HepG2 (cell line): ENCODE results near the gene CALML4. TPM values are rescaled to one million over a fixed set of nuclear protein-coding genes. Genes with fewer than 3 reads are reported as not detected.

ENCODE experiments used
- BRCA1 ChIP-seq: sonication (generic); formaldehyde crosslinking; IDR thresholded peaks from 2 replicates; pipeline ENCODE4 v1.4.0; 2020; ENCODE audit warnings: missing genetic modification reagents
- BRF2 ChIP-seq: sonication (generic); formaldehyde crosslinking; IDR thresholded peaks from 2 replicates; pipeline ENCODE4 v1.8.1; 2022; ENCODE audit warnings: mild to moderate bottlenecking, missing genetic modification reagents
- DDIT3 ChIP-seq: sonication (generic); formaldehyde crosslinking; IDR thresholded peaks from 2 replicates; pipeline ENCODE4 v1.4.0; 2020; ENCODE audit warnings: mild to moderate bottlenecking, missing genetic modification reagents
- GTF2F1 ChIP-seq: fragments of 150-350 bp; IDR thresholded peaks from 2 replicates; pipeline ENCODE4 v1.6.1; 2014; ENCODE audit warnings: low read length
- HMG20B ChIP-seq: conservative IDR thresholded peaks from 2 replicates; pipeline ENCODE4 v1.6.1; 2016; ENCODE audit warnings: missing genetic modification reagents, missing compliant biosample characterization
- JUND ChIP-seq: sonication (generic); formaldehyde crosslinking; IDR thresholded peaks from 2 replicates; pipeline ENCODE4 v1.8.0; 2022; ENCODE audit warnings: mild to moderate bottlenecking, missing genetic modification reagents
- NFYB ChIP-seq: sonication (generic); formaldehyde crosslinking; IDR thresholded peaks from 2 replicates; pipeline ENCODE4 v1.4.0; 2020; ENCODE audit warnings: missing genetic modification reagents
- PHF5A ChIP-seq: IDR thresholded peaks from one replicate; pipeline ENCODE4 v1.6.1; 2018; ENCODE audit warnings: low read depth, missing genetic modification reagents; ENCODE audit not compliant: unreplicated experiment
- RERE ChIP-seq: IDR thresholded peaks from 2 replicates; pipeline ENCODE4 v1.6.1; 2016; ENCODE audit warnings: low read depth, missing genetic modification reagents, missing compliant biosample characterization
- RXRB ChIP-seq: IDR thresholded peaks from 2 replicates; pipeline ENCODE4 v1.6.1; 2016; ENCODE audit warnings: borderline replicate concordance, missing genetic modification reagents, missing compliant biosample characterization
- SALL1 ChIP-seq: sonication (generic); formaldehyde crosslinking; IDR thresholded peaks from 2 replicates; pipeline ENCODE4 v1.8.0; 2022; ENCODE audit warnings: mild to moderate bottlenecking, missing genetic modification reagents
- SMC3 ChIP-seq: IDR thresholded peaks from 2 replicates; pipeline ENCODE4 v1.6.1; 2011; ENCODE audit warnings: low read length, improper control_type of control experiment
- TFE3 ChIP-seq: IDR thresholded peaks from 2 replicates; pipeline ENCODE4 v1.6.1; 2016
- THRA ChIP-seq: sonication (generic); formaldehyde crosslinking; IDR thresholded peaks from 2 replicates; pipeline ENCODE4 v1.4.0; 2020; ENCODE audit warnings: missing genetic modification reagents, borderline replicate concordance
- ZBTB8A ChIP-seq: sonication (generic); formaldehyde crosslinking; IDR thresholded peaks from 2 replicates; pipeline ENCODE4 v1.4.0; 2020; ENCODE audit warnings: mild to moderate bottlenecking, low read depth, missing genetic modification reagents, borderline replicate concordance
- ZMYM2 ChIP-seq: sonication (generic); formaldehyde crosslinking; IDR thresholded peaks from 2 replicates; pipeline ENCODE4 v1.8.0; 2022; ENCODE audit warnings: mild to moderate bottlenecking, missing genetic modification reagents
- ZNF24 ChIP-seq: fragments of 450-650 bp; IDR thresholded peaks from 2 replicates; pipeline ENCODE4 v1.6.1; 2017; ENCODE audit warnings: antibody characterized with exemption, mild to moderate bottlenecking
- ZNF510 ChIP-seq: sonication (generic); formaldehyde crosslinking; IDR thresholded peaks from 2 replicates; pipeline ENCODE4 v1.4.0; 2020; ENCODE audit warnings: low read depth, mild to moderate bottlenecking, missing genetic modification reagents
- ZNF550 ChIP-seq: sonication (generic); formaldehyde crosslinking; IDR thresholded peaks from 2 replicates; pipeline ENCODE4 v1.4.0; 2020; ENCODE audit warnings: mild to moderate bottlenecking, missing genetic modification reagents, borderline replicate concordance
- ZNF83 ChIP-seq: sonication (generic); formaldehyde crosslinking; IDR thresholded peaks from 2 replicates; pipeline ENCODE4 v1.4.0; 2020; ENCODE audit warnings: missing genetic modification reagents, mild to moderate bottlenecking, borderline replicate concordance
- polyA plus RNA-seq, 8 experiments: library from polyadenylated mRNA; depleted of rRNA in 3 of 8; stranded (reverse) in 7 of 8; unstranded in 1 of 8; fragments of >200 nt; fragmentation: Illumina TruSeq in 4 of 8; extraction: Trizol in 4 of 8; gene quantifications; 2 replicates each; pipeline versions ENCODE4 v1.2.1 to v1.2.3, GENCODE V29; 2011 to 2016; ENCODE audit warnings: low read depth in 4 of 8, missing spikeins in 1 of 8, mixed read lengths in 1 of 8; ENCODE audit not compliant: insufficient read depth in 1 of 8
- total RNA-seq, 5 experiments: library from RNA; depleted of rRNA; stranded (reverse); fragments of >200 nt; fragmentation: Illumina TruSeq; extraction: Trizol; gene quantifications; 2 replicates each; pipeline ENCODE4 v1.2.3, GENCODE V29; 2016; ENCODE audit warnings: low read depth in 1 of 5

CALML4 gene
- total and polyA plus RNA-seq, 2 of the 13 experiments (the other 11 are each of a cell fraction or from before 2014, with no cell fraction given) = 3.6 to 8.7 TPM

- TF ChIP-seq TFE3 (CRISPR knock-in tag) = peak; percentile 60; the same call in 1 of the 2 replicates
- TF ChIP-seq PHF5A (CRISPR knock-in tag) = peak; percentile 22
- TF ChIP-seq NFYB (CRISPR knock-in tag) = no peak
- TF ChIP-seq ZNF83 = peak; percentile 8
- peak; percentile 50 for TF ChIP-seq JUND (CRISPR knock-in tag)
- TF ChIP-seq ZNF24 = no peak
- TF ChIP-seq SALL1 (CRISPR knock-in tag) = peak; percentile 90
- no peak for TF ChIP-seq GTF2F1
- TF ChIP-seq BRF2 (CRISPR knock-in tag) = peak; percentile 69; the same call in 1 of the 2 replicates
- no peak for TF ChIP-seq BRCA1 (CRISPR knock-in tag)
- no peak for TF ChIP-seq RXRB (CRISPR knock-in tag)
- no peak for TF ChIP-seq ZBTB8A (CRISPR knock-in tag)
- TF ChIP-seq ZMYM2 (CRISPR knock-in tag) = no peak
- no peak for TF ChIP-seq ZNF510 (CRISPR knock-in tag)
- no peak for TF ChIP-seq SMC3
- TF ChIP-seq HMG20B (CRISPR knock-in tag) = no peak
- TF ChIP-seq THRA (CRISPR knock-in tag) = no peak; the same call in 1 of the 2 replicates
- 0 out of 2 replicates have a peak, but pooled peaks have one; percentile 38 for TF ChIP-seq RERE (CRISPR knock-in tag)
- no peak for TF ChIP-seq ZNF550
- TF ChIP-seq DDIT3 = no peak
These were observed 24.4 kb upstream of the CALML4 start, which contains the start of gene CLN6 (continued) for GRCh38 chr15:68229386-68230156.
